Fibroblast of pulmonary artery (primary cell): ENCODE data around the gene CTNNA2.
"Not testable (repeated sequence)": the region's sequence is repeated elsewhere in the genome, so short reads cannot be mapped to it uniquely, and the experiment has no call there.

Source experiments
- DNase-seq: peaks from one replicate; pipeline ENCODE4 v3.0.0-alpha.2; 2010; ENCODE audit warnings: low read depth
- H3K4me3 ChIP-seq: replicated peaks from 2 replicates; pipeline ENCODE4 v1.5.1; 2011; ENCODE audit warnings: low read depth, mild to moderate bottlenecking, control low read depth, low read length, moderate library complexity
- CTCF ChIP-seq: IDR thresholded peaks from 2 replicates; pipeline ENCODE4 v1.5.1; 2011; ENCODE audit warnings: mild to moderate bottlenecking, control low read depth, low read length, inconsistent platforms; ENCODE audit errors: missing control alignments

The CTNNA2 gene

GRCh38 chr2:80186262-80186661, 673.4 kb downstream of the CTNNA2 start:
- DNase-seq: no peak
- TF ChIP-seq CTCF: no peak
- H3K4me3 ChIP-seq: no peak overlapping the region

- H3K4me3 ChIP-seq: no peak overlapping the region
- no peak for DNase-seq
- TF ChIP-seq CTCF: no peak
Measured at GRCh38 chr2:80187156-80187555, 674.3 kb downstream of the CTNNA2 start.

GRCh38 chr2:80190166-80190565, 677.3 kb downstream of the CTNNA2 start:
- DNase-seq: no peak
- TF ChIP-seq CTCF: no peak
- H3K4me3 ChIP-seq: no peak overlapping the region

- no peak for DNase-seq
- no peak for TF ChIP-seq CTCF
- no peak overlapping the region for H3K4me3 ChIP-seq
Measured at GRCh38 chr2:80193566-80193965, 680.7 kb downstream of the CTNNA2 start.

GRCh38 chr2:80195034-80195433, 682.2 kb downstream of the CTNNA2 start:
- H3K4me3 ChIP-seq: no peak overlapping the region
- TF ChIP-seq CTCF: no peak
- no peak for DNase-seq

GRCh38 chr2:80198042-80198441, 685.2 kb downstream of the CTNNA2 start:
- no peak for TF ChIP-seq CTCF
- H3K4me3 ChIP-seq: no peak overlapping the region
- DNase-seq: no peak

- H3K4me3 ChIP-seq: no peak overlapping the region
- DNase-seq: no peak
- TF ChIP-seq CTCF: no peak
Measured at GRCh38 chr2:80199504-80199903, 686.7 kb downstream of the CTNNA2 start.

- not testable (repeated sequence) for DNase-seq, H3K4me3 ChIP-seq
Measured at GRCh38 chr2:80203929-80204328, 691.1 kb downstream of the CTNNA2 start.
